Body of pancreas (tissue), 4 donors: ENCODE measurements around the gene PRR30.

Experiments used
- CTCF ChIP-seq, 7 experiments: fragments of 450-650 bp in 4 of 7; fragments of 200-600 bp in 3 of 7; sonication (generic) in 3 of 7; IDR thresholded peaks; one replicate each; pipeline ENCODE4 v1.5.1; 2016 to 2019; ENCODE audit warnings: antibody characterized with exemption in 7 of 7
- POLR2A ChIP-seq, 3 donors: fragments of 450-650 bp; IDR thresholded peaks; one replicate each; pipeline ENCODE4 v1.6.1; 2016; ENCODE audit warnings: antibody characterized with exemption in 3 of 3, mild to moderate bottlenecking in 2 of 3

- TF ChIP-seq CTCF (IDR thresholded peaks at IDR 0.05) (no peak), POLR2A (IDR thresholded peaks at IDR 0.05) (no peak)
Observed at GRCh38 chr2:27117995-27118524, 21.1 kb downstream of the PRR30 start.
